GM12874 (cell line): ENCODE results near the gene CLDN11.

ENCODE experiments used
- TF ChIP-seq, protein P1 (sequence below): IDR thresholded peaks from 2 replicates; pipeline ENCODE4 v1.5.1; 2011; ENCODE audit warnings: low read depth, mild to moderate bottlenecking, control low read depth, low read length, moderate library complexity; ENCODE audit not compliant: insufficient read depth

The CLDN11 gene

DNA sequence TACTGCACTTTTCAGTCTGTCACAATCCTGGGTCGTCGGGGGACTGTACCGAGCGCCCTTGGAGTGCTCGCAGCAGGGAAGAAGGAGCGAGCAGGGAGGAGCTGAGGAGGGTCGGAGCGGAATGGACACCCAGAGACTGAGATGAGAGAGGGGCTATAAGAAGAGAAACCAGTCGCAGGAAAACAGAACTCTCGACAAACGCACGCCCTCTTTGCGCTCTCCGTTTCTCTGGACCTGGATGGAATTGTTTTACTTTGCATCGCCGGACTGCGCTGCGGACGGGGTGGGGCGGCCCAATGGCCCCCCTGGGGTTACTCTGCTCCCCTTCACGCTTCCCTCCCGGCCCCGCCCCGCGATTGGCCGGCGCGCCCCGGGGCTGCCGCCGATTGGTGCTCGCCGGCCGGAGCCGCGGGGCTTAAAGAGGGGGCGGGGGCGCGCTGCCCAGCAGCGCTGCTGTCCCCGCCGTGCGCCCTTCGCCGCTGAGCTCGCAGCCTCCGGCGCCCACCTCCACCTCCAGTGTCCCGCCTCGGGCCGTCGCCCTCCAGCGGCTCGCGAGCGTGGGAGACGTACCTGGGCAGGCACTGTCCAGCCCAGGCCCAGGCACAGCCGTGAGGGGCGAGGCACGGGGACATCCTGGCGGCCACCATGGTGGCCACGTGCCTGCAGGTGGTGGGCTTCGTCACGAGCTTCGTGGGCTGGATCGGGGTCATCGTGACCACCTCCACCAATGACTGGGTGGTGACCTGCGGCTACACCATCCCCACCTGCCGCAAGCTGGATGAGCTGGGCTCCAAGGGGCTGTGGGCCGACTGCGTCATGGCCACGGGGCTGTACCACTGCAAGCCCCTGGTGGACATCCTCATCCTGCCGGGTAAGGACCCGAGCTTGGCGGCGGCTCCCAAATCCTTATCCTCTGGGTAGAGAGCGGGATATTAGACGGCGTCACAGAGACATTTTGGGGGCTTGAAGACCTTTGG lies at the start of gene CLDN11:
TSS of gene CLDN11 (plus strand) at position 447 of the 977 bp plus-strand sequence. CDS start at position 646, 199 bp downstream.
- TF ChIP-seq, protein P1, sequence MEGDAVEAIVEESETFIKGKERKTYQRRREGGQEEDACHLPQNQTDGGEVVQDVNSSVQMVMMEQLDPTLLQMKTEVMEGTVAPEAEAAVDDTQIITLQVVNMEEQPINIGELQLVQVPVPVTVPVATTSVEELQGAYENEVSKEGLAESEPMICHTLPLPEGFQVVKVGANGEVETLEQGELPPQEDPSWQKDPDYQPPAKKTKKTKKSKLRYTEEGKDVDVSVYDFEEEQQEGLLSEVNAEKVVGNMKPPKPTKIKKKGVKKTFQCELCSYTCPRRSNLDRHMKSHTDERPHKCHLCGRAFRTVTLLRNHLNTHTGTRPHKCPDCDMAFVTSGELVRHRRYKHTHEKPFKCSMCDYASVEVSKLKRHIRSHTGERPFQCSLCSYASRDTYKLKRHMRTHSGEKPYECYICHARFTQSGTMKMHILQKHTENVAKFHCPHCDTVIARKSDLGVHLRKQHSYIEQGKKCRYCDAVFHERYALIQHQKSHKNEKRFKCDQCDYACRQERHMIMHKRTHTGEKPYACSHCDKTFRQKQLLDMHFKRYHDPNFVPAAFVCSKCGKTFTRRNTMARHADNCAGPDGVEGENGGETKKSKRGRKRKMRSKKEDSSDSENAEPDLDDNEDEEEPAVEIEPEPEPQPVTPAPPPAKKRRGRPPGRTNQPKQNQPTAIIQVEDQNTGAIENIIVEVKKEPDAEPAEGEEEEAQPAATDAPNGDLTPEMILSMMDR, result no peak

DNA sequence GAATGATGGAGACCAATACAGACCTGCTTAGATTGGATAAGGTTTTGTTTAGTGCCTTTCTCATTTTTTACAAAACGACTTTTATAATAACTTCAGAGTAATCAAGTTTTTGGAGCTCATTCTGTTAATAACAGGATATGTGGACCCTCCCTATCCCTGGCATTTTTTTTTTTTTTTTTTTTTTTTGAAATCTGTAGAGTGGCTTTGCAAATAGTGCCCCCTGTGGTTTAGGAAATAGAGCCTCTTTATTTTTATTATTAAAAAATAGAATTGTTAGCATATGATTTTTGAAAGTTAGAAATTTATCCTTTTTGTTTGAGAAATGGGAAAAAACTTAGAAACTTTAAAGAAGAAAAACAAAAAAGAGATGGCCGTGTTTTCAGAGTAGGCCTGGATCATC lies 49.7 kb upstream of the CLDN11 start:
- TF ChIP-seq, protein P1, result peak; percentile 12; the same call in 1 of the 2 replicates

DNA sequence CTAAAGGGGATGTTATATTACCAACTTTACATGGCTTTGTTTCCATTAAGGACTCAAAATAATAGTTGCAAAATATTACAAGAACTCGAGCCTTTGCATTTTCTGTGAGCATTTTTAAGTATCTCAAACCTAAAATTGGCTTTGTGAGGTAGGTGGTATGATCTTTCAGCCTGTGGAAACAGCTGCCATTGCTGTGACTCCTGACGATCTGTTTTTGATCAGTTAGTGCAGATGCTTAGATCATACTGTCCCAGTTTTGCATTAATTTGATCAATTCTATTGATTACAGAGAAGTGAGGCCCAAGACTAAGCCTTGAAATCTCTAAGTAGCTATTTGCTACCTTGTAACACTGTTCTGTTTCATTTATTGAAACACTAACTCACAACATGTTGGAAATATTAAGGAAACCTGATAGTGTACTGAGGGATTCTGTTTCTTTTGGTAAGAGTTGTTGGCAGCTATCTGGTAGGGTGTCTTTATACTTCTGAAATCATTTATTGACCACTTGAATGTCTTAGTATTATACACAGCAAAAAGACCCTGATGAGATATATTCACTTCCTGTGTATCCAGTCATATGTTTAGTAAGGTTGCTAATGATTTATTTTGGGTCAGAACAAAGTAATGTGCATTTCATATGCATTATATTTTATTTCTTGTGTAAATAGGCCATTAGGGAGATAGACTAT lies 46.3 kb upstream of the CLDN11 start:
- TF ChIP-seq, protein P1, result no peak

DNA sequence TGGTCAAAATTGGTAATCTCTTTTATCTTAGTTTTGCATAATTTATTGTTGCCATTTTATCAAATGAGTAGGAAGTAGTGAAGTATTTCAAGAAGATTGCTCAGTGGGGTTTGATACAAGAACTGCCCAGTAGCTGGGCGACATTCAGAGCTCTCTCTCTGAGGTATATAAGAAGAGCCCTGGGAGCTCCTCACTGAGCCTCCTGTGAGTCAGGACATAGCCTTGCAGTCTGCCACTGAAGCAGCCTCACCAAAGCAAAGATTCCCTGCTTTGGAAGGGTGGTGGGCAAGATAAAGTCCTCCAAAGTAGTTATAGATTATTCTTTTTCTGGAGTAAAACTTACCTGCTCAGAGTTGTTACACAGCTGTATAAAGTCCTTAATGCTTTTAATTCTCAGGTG lies 35.1 kb upstream of the CLDN11 start:
- TF ChIP-seq, protein P1, result no peak

DNA sequence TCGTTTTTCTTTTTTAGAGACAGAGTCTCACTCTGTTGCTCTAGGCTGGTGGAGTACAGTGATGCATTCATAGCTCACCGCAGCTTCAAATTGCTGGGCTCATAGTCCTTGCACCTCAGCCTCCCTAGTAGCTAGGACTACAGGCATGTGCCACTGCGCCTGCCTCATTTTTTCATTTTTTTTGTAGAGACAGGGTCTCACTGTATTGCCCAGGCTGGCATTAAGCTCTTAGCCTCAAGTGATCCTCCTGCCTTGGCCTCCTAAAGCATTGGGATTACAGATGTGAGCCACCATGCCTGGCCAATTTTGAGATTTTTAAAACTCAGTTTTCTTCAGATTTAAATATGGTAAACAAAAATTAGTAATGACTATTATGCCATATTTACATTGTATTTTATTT lies 32.2 kb upstream of the CLDN11 start:
- TF ChIP-seq, protein P1, result no peak

DNA sequence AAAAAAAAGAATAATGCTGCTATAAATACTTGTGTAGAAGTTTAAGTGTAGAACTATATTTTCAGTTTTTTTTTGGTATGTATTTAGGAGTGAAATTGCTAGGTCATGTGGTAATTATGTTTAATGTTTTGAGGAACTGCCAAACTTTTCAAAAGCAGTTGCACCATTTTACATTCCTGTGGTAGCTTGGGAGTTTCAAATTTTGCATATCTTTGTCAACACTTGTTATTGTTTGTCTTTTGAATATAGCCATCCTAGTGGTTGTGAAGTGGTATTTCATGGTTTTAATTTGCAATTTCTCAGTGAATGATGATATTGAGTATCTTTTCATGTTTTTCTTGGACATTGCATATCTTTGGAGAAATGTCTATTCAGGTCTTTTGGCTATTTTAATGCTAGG lies 30.7 kb upstream of the CLDN11 start:
- TF ChIP-seq, protein P1, result no peak

DNA sequence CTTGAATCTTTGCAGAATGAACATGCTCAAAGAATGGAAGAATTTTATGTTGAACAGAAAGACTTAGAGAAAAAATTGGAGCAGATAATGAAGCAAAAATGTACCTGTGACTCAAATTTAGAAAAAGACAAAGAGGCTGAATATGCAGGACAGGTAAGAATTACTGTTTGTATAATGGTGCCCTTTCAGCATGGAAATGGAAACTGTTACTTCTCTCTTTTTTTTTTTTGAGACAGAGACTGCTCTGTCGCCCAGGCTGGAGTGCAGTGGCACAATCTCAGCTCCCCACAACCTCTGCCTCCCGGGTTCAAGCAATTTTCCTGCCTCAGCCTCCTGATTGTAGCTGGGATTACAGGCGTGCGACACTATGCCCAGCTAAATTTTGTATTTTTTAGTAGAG lies 27.6 kb upstream of the CLDN11 start:
- TF ChIP-seq, protein P1, result no peak
